LNCAP (cell line): ENCODE data around the gene RBMS1.

ENCODE experiments used
- TF ChIP-seq, protein P1 (sequence below): fragments of 450-650 bp; IDR thresholded peaks from 2 replicates; pipeline ENCODE4 v1.5.1; 2017; ENCODE audit warnings: mild to moderate bottlenecking

The RBMS1 gene

DNA sequence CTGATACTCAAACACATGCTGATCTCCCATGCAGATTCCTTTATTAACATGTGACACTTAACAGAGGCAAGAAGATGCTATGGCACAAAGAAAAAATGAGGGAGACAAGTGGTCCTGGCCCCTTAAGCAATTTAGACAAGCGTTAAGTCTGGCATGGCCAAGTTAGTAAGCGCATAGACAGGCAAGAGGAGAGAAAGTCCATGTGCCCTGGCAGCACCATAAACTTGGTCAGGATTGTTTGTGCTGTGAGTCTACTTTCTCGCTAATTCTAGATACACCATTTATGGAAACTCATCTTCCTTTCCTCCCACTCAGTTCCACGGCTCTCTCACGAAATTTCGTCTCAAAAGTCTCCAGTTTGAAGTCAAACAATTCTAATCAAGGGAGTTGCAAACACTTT is 138.9 kb downstream of the RBMS1 start:
- TF ChIP-seq, protein P1, sequence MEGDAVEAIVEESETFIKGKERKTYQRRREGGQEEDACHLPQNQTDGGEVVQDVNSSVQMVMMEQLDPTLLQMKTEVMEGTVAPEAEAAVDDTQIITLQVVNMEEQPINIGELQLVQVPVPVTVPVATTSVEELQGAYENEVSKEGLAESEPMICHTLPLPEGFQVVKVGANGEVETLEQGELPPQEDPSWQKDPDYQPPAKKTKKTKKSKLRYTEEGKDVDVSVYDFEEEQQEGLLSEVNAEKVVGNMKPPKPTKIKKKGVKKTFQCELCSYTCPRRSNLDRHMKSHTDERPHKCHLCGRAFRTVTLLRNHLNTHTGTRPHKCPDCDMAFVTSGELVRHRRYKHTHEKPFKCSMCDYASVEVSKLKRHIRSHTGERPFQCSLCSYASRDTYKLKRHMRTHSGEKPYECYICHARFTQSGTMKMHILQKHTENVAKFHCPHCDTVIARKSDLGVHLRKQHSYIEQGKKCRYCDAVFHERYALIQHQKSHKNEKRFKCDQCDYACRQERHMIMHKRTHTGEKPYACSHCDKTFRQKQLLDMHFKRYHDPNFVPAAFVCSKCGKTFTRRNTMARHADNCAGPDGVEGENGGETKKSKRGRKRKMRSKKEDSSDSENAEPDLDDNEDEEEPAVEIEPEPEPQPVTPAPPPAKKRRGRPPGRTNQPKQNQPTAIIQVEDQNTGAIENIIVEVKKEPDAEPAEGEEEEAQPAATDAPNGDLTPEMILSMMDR = no peak

DNA sequence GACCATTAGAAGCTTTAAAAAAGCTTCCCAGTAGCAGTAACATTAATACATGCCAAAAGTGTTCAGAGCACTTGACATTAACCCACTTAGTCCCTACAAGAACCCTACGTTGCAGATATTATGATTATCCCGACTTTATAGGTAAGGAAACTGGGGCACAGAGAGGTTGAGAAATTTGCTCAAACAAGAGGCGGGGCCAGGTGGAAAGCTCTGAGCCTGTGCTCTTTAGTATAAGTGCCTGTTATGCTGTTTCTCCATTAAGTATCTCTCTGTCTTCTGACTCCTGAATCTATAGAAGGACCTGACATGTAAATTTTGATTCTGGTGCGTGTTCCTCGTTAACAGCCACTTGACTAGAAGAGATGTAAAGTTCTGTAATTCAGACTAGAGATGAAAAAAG is 139.8 kb downstream of the RBMS1 start:
- TF ChIP-seq, protein P1 = no peak

DNA sequence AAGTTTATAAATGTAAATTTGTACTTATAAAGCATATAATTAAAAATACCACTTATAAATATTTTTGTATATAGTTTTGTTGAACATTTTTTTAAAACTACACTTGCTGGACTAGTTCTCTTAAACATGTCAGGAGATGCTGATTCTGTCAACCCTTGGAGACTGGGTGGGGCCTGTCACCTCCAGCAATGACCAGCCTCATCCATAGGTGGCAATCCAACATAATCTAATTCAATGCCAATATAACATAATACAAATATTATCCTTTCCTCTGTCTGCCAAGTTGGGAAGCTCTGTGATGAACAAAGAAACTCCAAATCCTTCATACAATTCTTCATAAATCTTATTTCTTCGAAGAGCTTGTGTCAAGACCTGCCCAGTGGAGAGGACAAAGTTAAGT is 140.4 kb downstream of the RBMS1 start:
- TF ChIP-seq, protein P1 = peak; percentile 49

DNA sequence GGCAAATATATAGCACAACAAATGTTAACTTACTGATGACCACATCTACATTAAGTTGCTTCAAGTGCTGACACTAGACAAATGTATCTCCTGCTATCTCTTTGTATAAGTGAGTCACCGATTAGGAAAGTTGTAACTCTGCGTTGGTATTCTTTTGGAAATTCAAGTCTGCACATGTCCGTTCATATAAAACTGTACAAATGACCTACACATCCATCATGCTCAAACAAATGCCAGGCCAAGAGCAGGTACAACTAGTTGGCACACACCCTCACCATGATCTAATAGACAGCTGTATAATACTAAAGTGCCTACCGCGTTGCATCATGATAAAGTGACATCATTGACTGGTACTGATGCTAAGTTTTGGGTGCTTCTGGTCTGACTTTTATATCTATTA is 141.1 kb downstream of the RBMS1 start:
- TF ChIP-seq, protein P1 = no peak

DNA sequence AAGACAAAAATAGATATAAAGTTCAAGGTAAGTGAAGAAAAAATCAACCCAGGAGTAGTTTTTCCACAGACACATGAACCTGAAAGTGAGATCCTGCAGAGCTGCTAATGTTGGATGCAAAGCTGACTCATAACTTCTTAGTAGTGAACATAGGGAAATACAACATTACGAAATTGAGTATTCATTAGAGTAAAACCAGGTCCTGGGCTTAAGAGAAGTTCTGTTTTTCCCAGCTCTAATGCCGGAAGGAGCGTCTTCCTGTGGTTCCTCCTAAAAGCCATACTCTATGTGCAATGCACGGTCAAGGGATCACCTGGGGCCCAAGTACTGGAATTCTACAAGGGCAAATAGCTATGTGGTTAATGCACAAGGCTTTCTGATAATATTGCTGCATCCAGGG is 141.7 kb downstream of the RBMS1 start:
- TF ChIP-seq, protein P1 = no peak

DNA sequence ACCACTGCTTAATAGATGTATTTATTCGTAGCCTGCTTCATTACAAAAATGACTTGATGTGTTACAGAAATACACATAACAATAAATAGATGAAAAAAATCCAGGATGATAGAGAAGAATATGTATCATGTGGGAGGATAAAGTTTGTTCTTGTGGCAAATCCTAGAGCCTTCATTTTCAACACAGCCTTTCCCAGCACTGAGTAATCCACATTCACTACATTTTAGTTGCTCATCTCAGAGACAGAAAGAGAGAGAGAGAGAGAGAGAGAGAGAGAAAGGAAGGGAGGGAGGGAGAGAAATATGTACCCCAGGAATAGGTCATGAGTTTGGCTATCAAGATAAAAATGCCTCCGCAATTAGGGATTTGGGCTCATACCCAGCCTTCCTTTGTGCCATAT is 144.3 kb downstream of the RBMS1 start:
- TF ChIP-seq, protein P1 = no peak

DNA sequence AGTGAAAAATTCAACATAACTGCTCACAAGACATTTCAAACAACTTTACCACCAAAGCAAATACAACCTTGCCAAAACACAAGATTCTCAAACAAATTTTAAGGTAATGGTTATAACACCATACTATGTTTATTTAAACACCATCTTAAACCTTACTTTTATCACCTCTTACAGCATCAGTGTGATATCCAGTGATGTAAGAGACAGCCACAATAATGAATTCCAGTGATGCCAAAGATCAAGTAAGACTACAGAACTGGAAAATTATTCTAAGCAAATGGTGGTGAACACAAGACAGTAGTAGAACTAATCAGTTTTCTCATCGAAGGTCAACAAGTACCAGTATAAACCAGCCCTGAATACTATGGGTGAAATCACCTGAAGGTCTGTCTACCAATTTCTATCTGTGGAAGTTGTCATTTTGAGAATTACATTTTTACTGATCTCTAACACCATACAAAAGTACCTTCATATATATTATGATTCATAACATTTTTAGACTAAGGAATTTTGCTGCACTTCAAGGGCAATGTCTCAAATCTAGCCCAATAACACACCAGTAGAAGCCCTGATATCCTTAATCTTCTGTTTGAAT is 146.2 kb downstream of the RBMS1 start:
- TF ChIP-seq, protein P1 = no peak
